Keratinocyte (primary cell): Measurements from ENCODE around the gene CDH22. TPM values are rescaled to one million over a fixed set of nuclear protein-coding genes. Genes with fewer than 3 reads are reported as not detected.

ENCODE experiments used
- DNase-seq: peaks from one replicate; pipeline ENCODE4 v3.0.0-alpha.2; 2011; ENCODE audit warnings: low read depth, missing footprints, low spot score
- FAIRE-seq: peaks from 2 replicates; lab custom pipeline; 2011; peaks lifted over from hg19 to GRCh38; lab: Jason Lieb, UNC
- H2AFZ ChIP-seq: 2 replicates; pipeline ENCODE4 v1.6.0; 2012; ENCODE audit warnings: low read length, control low read depth, inconsistent platforms; ENCODE audit not compliant: control insufficient read depth
- H3K27ac ChIP-seq: 2 replicates; pipeline ENCODE4 v1.5.1; 2011; ENCODE audit warnings: low read length; ENCODE audit not compliant: control insufficient read depth, insufficient read depth
- H3K27me3 ChIP-seq: 3 replicates; pipeline ENCODE4 v1.6.0; 2011; ENCODE audit warnings: low read length; ENCODE audit not compliant: control insufficient read depth, insufficient read depth; ENCODE audit errors: extremely low read depth
- H3K36me3 ChIP-seq, 2 experiments: 2 replicates in 1 of 2; 3 replicates in 1 of 2; pipeline ENCODE4 v1.5.1; 2011; ENCODE audit warnings: low read length in 2 of 2, mild to moderate bottlenecking in 1 of 2; ENCODE audit not compliant: control insufficient read depth in 2 of 2, insufficient read depth in 2 of 2; ENCODE audit errors: extremely low read depth in 1 of 2
- H3K4me1 ChIP-seq: 3 replicates; pipeline ENCODE4 v1.5.1; 2011; ENCODE audit warnings: low read length; ENCODE audit not compliant: control insufficient read depth, insufficient read depth; ENCODE audit errors: extremely low read depth
- H3K4me2 ChIP-seq: 3 replicates; pipeline ENCODE4 v1.6.0; 2011; ENCODE audit warnings: low read depth, low read length; ENCODE audit not compliant: control insufficient read depth, insufficient read depth; ENCODE audit errors: extremely low read depth
- H3K4me3 ChIP-seq, 3 experiments: fragments of 200-600 bp in 1 of 3; sonication (generic) in 1 of 3; 2 replicates in 2 of 3; 3 replicates in 1 of 3; pipeline ENCODE4 v1.5.1; 2011 to 2016; ENCODE audit warnings: low read length in 3 of 3, mild to moderate bottlenecking in 3 of 3, control low read depth in 2 of 3, inconsistent platforms in 1 of 3, low read depth in 1 of 3, mixed read lengths in 1 of 3, mixed run types in 1 of 3, moderate library complexity in 1 of 3; ENCODE audit not compliant: control insufficient read depth in 2 of 3, insufficient read depth in 2 of 3; ENCODE audit errors: extremely low read depth in 1 of 3
- H3K79me2 ChIP-seq: 2 replicates; pipeline ENCODE4 v1.6.0; 2012; ENCODE audit warnings: low read length; ENCODE audit not compliant: control insufficient read depth, insufficient read depth
- H3K9ac ChIP-seq: 3 replicates; pipeline ENCODE4 v1.6.0; 2011; ENCODE audit warnings: low read length; ENCODE audit not compliant: control insufficient read depth, insufficient read depth; ENCODE audit errors: extremely low read depth
- H3K9me1 ChIP-seq: 3 replicates; pipeline ENCODE4 v1.6.0; 2011; ENCODE audit warnings: low read length; ENCODE audit not compliant: control insufficient read depth, insufficient read depth; ENCODE audit errors: extremely low read depth
- H3K9me3 ChIP-seq: 2 replicates; pipeline ENCODE4 v1.5.1; 2012; ENCODE audit warnings: low read depth, low read length; ENCODE audit not compliant: control insufficient read depth
- H4K20me1 ChIP-seq: 3 replicates; pipeline ENCODE4 v1.6.0; 2011; ENCODE audit warnings: low read length; ENCODE audit not compliant: control insufficient read depth, insufficient read depth; ENCODE audit errors: extremely low read depth
- CTCF ChIP-seq, 3 experiments: IDR thresholded peaks in 1 of 3; conservative IDR thresholded peaks in 1 of 3; optimal IDR thresholded peaks in 1 of 3; 2 replicates in 2 of 3; 3 replicates in 1 of 3; pipeline versions ENCODE3 to v1.5.1; 2011; ENCODE audit warnings: low read length in 3 of 3, mild to moderate bottlenecking in 3 of 3, moderate library complexity in 2 of 3, control low read depth in 1 of 3, inconsistent platforms in 1 of 3; ENCODE audit not compliant: insufficient read depth in 2 of 3; ENCODE audit errors: extremely low read depth in 1 of 3
- EZH2 ChIP-seq: IDR thresholded peaks from one replicate; pipeline ENCODE4 v1.6.1; 2012; ENCODE audit warnings: inconsistent platforms, mild to moderate bottlenecking, low read length, moderate library complexity
- dilution Hi-C: fragments of 300-500 bp; cut with MboI; formaldehyde crosslinking; loops from one replicate; pipeline ENCODE4 v1.7.0; 2020; ENCODE audit warnings: low sequenced_read_pairs; ENCODE audit not compliant: extremely low pct_ligation_motif_present
- polyA plus RNA-seq, 5 experiments: library from polyadenylated mRNA; depleted of rRNA in 3 of 5; stranded (reverse) in 3 of 5; stranded (forward) in 1 of 5; unstranded in 1 of 5; fragments of >200 nt; gene quantifications; 1 replicate in 1 of 5; 2 replicates in 3 of 5; 3 replicates in 1 of 5; pipeline versions ENCODE4 v1.2.1 to v1.2.3, GENCODE V29; 2011 to 2012; ENCODE audit warnings: missing spikeins in 2 of 5, low read depth in 1 of 5, low replicate concordance in 1 of 5

Gene CDH22
- polyA plus RNA-seq, 1 donor (not counting 4 experiments of a cell fraction or from before 2014, with no cell fraction given), result not detected

GRCh38 chr20:46285740-46286139, 22.6 kb downstream of the CDH22 start:
- H3K36me3 ChIP-seq, result no peaks in the 10 kb centered on the region
- no peaks in the 10 kb centered on the region for H4K20me1 ChIP-seq
- no peak for FAIRE-seq
- no peak overlapping the region for H3K27ac ChIP-seq
- no peak for DNase-seq
- H3K4me1 ChIP-seq, result peaks cover 5% of the 10 kb centered on the region
- dilution Hi-C loops, result no loop called here
- no peak for TF ChIP-seq EZH2
- TF ChIP-seq CTCF (optimal IDR thresholded peaks at IDR 0.05 in 1 of 3, IDR thresholded peaks at IDR 0.05 in 1 of 3, conservative IDR thresholded peaks at IDR 0.05 in 1 of 3; ENCODE audit: extremely low read depth in 1 of 3, insufficient read depth in 2 of 3, low read length in 3 of 3), result no peak
- no peak overlapping the region for H2AFZ ChIP-seq
- peaks cover 25% of the 10 kb centered on the region for H3K27me3 ChIP-seq
- H3K4me3 ChIP-seq, result no peak overlapping the region
- no peaks in the 10 kb centered on the region for H3K9me1 ChIP-seq
- H3K9me3 ChIP-seq, result no peaks in the 10 kb centered on the region
- no peaks in the 10 kb centered on the region for H3K79me2 ChIP-seq
- H3K4me2 ChIP-seq, result no peak overlapping the region
- H3K9ac ChIP-seq, result no peak overlapping the region

GRCh38 chr20:46285072-46285471, 23.2 kb downstream of the CDH22 start:
- dilution Hi-C loops, result no loop called here
- H4K20me1 ChIP-seq, result no peaks in the 10 kb centered on the region
- no peak for DNase-seq
- H3K9ac ChIP-seq, result no peak overlapping the region
- peaks cover 5% of the 10 kb centered on the region for H3K4me1 ChIP-seq
- H3K36me3 ChIP-seq, result no peaks in the 10 kb centered on the region
- no peak overlapping the region for H3K27ac ChIP-seq
- no peak overlapping the region for H2AFZ ChIP-seq
- no peaks in the 10 kb centered on the region for H3K9me1 ChIP-seq
- FAIRE-seq, result no peak
- no peaks in the 10 kb centered on the region for H3K79me2 ChIP-seq
- H3K4me3 ChIP-seq, result no peak overlapping the region
- H3K4me2 ChIP-seq, result no peak overlapping the region
- no peaks in the 10 kb centered on the region for H3K9me3 ChIP-seq
- TF ChIP-seq EZH2, result no peak
- no peak for TF ChIP-seq CTCF (optimal IDR thresholded peaks at IDR 0.05 in 1 of 3, IDR thresholded peaks at IDR 0.05 in 1 of 3, conservative IDR thresholded peaks at IDR 0.05 in 1 of 3; ENCODE audit: extremely low read depth in 1 of 3, insufficient read depth in 2 of 3, low read length in 3 of 3)
- H3K27me3 ChIP-seq, result peaks cover 25% of the 10 kb centered on the region
